Measurements from ENCODE around the gene ABLIM3. TPM values are rescaled to one million over a fixed set of nuclear protein-coding genes. Genes with fewer than 3 reads are reported as not detected.

Gene ABLIM3
- polyA plus RNA-seq, 1 of the 3 experiments (the other 2 are of a cell fraction), result 5.9 TPM

DNA sequence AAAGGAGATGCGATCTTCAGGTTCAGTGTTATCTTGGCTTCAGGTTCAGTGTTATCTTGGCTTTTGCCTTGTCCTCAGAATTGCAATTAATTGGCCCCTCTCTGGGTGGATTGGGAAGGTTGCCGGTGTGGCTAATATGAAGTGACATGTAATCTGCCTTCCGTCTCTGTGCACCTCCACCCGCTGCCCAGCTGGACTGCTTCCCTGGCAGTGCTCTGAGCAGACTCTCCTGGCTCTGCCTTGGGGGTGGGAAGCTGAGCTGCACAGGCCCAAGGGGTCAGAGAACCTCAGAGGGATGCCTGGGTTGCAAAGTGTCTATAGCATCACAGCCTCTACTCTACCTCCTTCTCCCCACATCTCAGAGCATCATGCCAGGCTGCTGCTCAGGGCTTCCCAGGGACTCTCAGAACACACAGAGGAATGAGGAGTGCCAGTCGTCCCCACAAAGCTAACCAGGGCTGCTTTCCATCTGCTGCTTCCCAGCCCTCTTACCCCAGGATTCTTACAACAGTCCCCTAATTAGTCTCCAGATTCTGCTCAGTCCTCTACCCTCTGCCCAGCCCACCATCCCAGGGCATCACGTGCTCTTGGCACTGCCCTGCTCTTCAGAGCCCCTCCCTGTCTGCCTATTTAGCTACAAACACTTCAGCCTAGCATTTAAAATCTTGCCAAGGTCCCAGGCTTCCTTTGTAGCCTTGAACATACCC is 76.0 kb downstream of the ABLIM3 start:
- no peaks in the 10 kb centered on the region for H3K79me2 ChIP-seq (ENCODE audit: insufficient read depth)
- H3K9me2 ChIP-seq, result no peaks in the 10 kb centered on the region
- H3K9me3 ChIP-seq, result no peaks in the 10 kb centered on the region
- H2AFZ ChIP-seq (ENCODE audit: low read depth), result no peak overlapping the region
- H3K9ac ChIP-seq, result no peak overlapping the region
- H3K36me3 ChIP-seq (replicated peaks in 1 of 2; ENCODE audit: control insufficient read depth in 1 of 2, insufficient read depth in 2 of 2, low read length in 1 of 2), result no peaks in the 10 kb centered on the region
- 77% methylated on average over 5 of the region's 6 CpGs for WGBS (ENCODE audit: low lambda C conversion rate)
- H3F3A ChIP-seq (replicated peaks; ENCODE audit: insufficient read depth), result peaks cover 11% of the 10 kb centered on the region
- H3K27ac ChIP-seq (ENCODE audit: low read depth in 2 of 2, low read length in 1 of 2), result no peak overlapping the region
- no peak for DNase-seq
- ChIA-PET POLR2A (no interaction called here), CTCF (interaction anchor here (0.9 to 1.3 kb wide), 3 partner anchors 12 to 75 kb away, joined by 3 to 5 read pairs (median 3); partner anchors contain the start of gene ABLIM3)
- H3K27me3 ChIP-seq (ENCODE audit: insufficient read depth), result no peaks in the 10 kb centered on the region
- peaks cover 2 to 9% of the 10 kb centered on the region in 2 experiments; a peak in 3 of 4 replicates for H3K4me1 ChIP-seq (ENCODE audit: control insufficient read depth in 1 of 2, insufficient read depth in 2 of 2, low read depth in 1 of 2, low read length in 1 of 2)
- no peak overlapping the region for H3K4me2 ChIP-seq
- H4K20me1 ChIP-seq (ENCODE audit: insufficient read depth), result no peaks in the 10 kb centered on the region
- TF ChIP-seq FOXM1 (IDR thresholded peaks at IDR 0.05; ENCODE audit: low read depth) (no peak), ZBTB33 (IDR thresholded peaks at IDR 0.05; ENCODE audit: borderline replicate concordance, low read depth) (no peak), CHD2 (IDR thresholded peaks at IDR 0.05; ENCODE audit: low read length, partially characterized antibody) (no peak), EZH2phosphoT487 (IDR thresholded peaks at IDR 0.05; ENCODE audit: borderline replicate concordance, low read depth) (no peak), PBX3 (IDR thresholded peaks at IDR 0.05) (no peak), RXRA (IDR thresholded peaks at IDR 0.05; ENCODE audit: borderline replicate concordance, low read depth) (no peak), RFX5 (IDR thresholded peaks at IDR 0.05; ENCODE audit: low read length) (no peak), JUND (IDR thresholded peaks at IDR 0.05) (no peak), MXI1 (IDR thresholded peaks at IDR 0.05; ENCODE audit: low read depth, low read length) (no peak)
- TF ChIP-seq, protein P1, sequence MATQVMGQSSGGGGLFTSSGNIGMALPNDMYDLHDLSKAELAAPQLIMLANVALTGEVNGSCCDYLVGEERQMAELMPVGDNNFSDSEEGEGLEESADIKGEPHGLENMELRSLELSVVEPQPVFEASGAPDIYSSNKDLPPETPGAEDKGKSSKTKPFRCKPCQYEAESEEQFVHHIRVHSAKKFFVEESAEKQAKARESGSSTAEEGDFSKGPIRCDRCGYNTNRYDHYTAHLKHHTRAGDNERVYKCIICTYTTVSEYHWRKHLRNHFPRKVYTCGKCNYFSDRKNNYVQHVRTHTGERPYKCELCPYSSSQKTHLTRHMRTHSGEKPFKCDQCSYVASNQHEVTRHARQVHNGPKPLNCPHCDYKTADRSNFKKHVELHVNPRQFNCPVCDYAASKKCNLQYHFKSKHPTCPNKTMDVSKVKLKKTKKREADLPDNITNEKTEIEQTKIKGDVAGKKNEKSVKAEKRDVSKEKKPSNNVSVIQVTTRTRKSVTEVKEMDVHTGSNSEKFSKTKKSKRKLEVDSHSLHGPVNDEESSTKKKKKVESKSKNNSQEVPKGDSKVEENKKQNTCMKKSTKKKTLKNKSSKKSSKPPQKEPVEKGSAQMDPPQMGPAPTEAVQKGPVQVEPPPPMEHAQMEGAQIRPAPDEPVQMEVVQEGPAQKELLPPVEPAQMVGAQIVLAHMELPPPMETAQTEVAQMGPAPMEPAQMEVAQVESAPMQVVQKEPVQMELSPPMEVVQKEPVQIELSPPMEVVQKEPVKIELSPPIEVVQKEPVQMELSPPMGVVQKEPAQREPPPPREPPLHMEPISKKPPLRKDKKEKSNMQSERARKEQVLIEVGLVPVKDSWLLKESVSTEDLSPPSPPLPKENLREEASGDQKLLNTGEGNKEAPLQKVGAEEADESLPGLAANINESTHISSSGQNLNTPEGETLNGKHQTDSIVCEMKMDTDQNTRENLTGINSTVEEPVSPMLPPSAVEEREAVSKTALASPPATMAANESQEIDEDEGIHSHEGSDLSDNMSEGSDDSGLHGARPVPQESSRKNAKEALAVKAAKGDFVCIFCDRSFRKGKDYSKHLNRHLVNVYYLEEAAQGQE (IDR thresholded peaks at IDR 0.05; ENCODE audit: low read depth, low read length), result no peak
- H3K4me3 ChIP-seq (ENCODE audit: low read depth in 2 of 2, low read length in 1 of 2), result no peak overlapping the region
